Breast epithelium (tissue), 3 donors: ENCODE data around the gene NFIB.

Experiments
- POLR2A ChIP-seq: fragments of 450-650 bp; IDR thresholded peaks from one replicate; pipeline ENCODE4 v1.6.1; 2016; ENCODE audit warnings: antibody characterized with exemption, mild to moderate bottlenecking, moderate library complexity
- TF ChIP-seq, protein P1 (sequence below), 3 donors: fragments of 450-650 bp; IDR thresholded peaks; one replicate each; pipeline ENCODE4 v1.5.1; 2016 to 2017; ENCODE audit warnings: antibody characterized with exemption in 3 of 3, mild to moderate bottlenecking in 3 of 3, moderate library complexity in 3 of 3

DNA sequence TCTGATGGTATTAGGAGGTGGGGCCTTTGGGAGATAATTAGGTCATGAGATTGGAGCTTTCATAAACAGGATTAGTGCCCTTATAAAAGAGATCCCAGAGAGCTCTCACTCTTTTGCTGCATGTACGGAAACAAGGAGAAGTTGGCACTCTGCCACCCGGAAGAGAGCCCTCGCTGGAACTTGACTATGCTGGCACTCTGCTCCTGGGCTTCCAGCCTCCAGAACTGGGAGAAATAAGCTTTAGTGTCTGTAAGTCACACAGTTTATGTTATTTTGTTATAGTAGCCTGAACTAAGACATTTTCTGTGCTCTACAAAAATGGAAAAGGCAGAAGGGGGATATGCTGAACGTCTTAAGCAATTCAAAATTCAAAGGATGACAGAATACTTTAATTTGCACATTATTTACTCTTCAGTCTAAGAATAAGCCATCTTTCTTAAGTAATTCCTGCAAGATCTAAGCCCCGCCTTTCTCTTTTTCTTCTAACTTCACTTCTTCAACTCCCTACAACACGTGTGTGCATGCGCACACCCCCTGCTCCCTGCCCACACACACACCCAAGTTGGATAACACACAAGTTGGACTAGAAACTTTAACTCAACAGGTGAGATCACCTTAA lies 17.3 kb downstream of the NFIB start:
- TF ChIP-seq, protein P1, sequence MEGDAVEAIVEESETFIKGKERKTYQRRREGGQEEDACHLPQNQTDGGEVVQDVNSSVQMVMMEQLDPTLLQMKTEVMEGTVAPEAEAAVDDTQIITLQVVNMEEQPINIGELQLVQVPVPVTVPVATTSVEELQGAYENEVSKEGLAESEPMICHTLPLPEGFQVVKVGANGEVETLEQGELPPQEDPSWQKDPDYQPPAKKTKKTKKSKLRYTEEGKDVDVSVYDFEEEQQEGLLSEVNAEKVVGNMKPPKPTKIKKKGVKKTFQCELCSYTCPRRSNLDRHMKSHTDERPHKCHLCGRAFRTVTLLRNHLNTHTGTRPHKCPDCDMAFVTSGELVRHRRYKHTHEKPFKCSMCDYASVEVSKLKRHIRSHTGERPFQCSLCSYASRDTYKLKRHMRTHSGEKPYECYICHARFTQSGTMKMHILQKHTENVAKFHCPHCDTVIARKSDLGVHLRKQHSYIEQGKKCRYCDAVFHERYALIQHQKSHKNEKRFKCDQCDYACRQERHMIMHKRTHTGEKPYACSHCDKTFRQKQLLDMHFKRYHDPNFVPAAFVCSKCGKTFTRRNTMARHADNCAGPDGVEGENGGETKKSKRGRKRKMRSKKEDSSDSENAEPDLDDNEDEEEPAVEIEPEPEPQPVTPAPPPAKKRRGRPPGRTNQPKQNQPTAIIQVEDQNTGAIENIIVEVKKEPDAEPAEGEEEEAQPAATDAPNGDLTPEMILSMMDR (IDR thresholded peaks at IDR 0.05) = no peak
- no peak for TF ChIP-seq POLR2A
